C4-2B (cell line): ENCODE results near the gene DGKD.

Experiments used
- CTCF ChIP-seq: fragments of 450-650 bp; conservative IDR thresholded peaks from 2 replicates; pipeline ENCODE4 v1.5.1; 2017; ENCODE audit warnings: mild to moderate bottlenecking
- ZFX ChIP-seq: fragments of 450-650 bp; IDR thresholded peaks from 2 replicates; pipeline ENCODE4 v1.6.1; 2017

GRCh38 chr2:233386382-233387041 lies 32.2 kb downstream of the DGKD start:
- TF ChIP-seq CTCF, result no peak
- no peak for TF ChIP-seq ZFX
